Caco-2 (cell line): ENCODE measurements around the gene UGT1A6. TPM values are rescaled to one million over a fixed set of nuclear protein-coding genes. Genes with fewer than 3 reads are reported as not detected.

Experiments used
- BruUV-seq: library from RNA; stranded (reverse); fragments of 400-500 nt; replicated peaks from 2 replicates; lab custom pipeline; 2021; lab: Mats Ljungman, UMichigan
- CTCF ChIA-PET: fragments of 300-600 bp; sonication (Branson Sonifier 250); formaldehyde crosslinking; loops from one replicate; lab custom pipeline; 2022; ENCODE audit warnings: antibody characterized with exemption; lab: Charles Lee
- POLR2A ChIA-PET: fragments of 300-600 bp; sonication (Branson Sonifier 250); formaldehyde crosslinking; loops from one replicate; lab custom pipeline; 2022; ENCODE audit warnings: antibody characterized with exemption; lab: Charles Lee
- DNase-seq, 2 experiments: peaks; one replicate each; pipeline versions ENCODE4 v3.0.0 to v3.0.0-alpha.2; 2020 to 2022
- H3K27me3 ChIP-seq: replicated peaks from 2 replicates; pipeline ENCODE4 v1.6.0; 2011; ENCODE audit warnings: low read length; ENCODE audit not compliant: control insufficient read depth, insufficient read depth
- H3K36me3 ChIP-seq: 2 replicates; pipeline ENCODE4 v1.5.1; 2011; ENCODE audit warnings: low read length; ENCODE audit not compliant: control insufficient read depth, insufficient read depth
- H3K4me1 ChIP-seq: fragments of 250-450 bp; sonication (Bioruptor Pico); 2 replicates; pipeline ENCODE4 v1.5.1; 2020; ENCODE audit warnings: mild to moderate bottlenecking
- H3K4me3 ChIP-seq: 2 replicates; pipeline ENCODE4 v1.5.1; 2011; ENCODE audit warnings: low read depth, mild to moderate bottlenecking, control low read depth, low read length
- H3K9me3 ChIP-seq: fragments of 250-450 bp; sonication (Bioruptor Pico); 2 replicates; pipeline ENCODE4 v1.5.1; 2020; ENCODE audit warnings: mild to moderate bottlenecking, moderate library complexity
- H3K27ac Mint-ChIP-seq: one replicate; pipeline ENCODE4 v1.8.0; 2022; ENCODE audit warnings: mixed read lengths; ENCODE audit not compliant: unreplicated experiment
- H3K27me3 Mint-ChIP-seq: one replicate; pipeline ENCODE4 v1.8.0; 2022; ENCODE audit warnings: mixed read lengths; ENCODE audit not compliant: insufficient read depth, unreplicated experiment
- H3K36me3 Mint-ChIP-seq: one replicate; pipeline ENCODE4 v1.8.0; 2022; ENCODE audit warnings: mild to moderate bottlenecking, mixed read lengths; ENCODE audit not compliant: insufficient read depth, unreplicated experiment
- H3K4me1 Mint-ChIP-seq: one replicate; pipeline ENCODE4 v1.8.0; 2022; ENCODE audit warnings: low read depth, mixed read lengths; ENCODE audit not compliant: unreplicated experiment
- H3K4me3 Mint-ChIP-seq: one replicate; pipeline ENCODE4 v1.8.0; 2022; ENCODE audit warnings: mild to moderate bottlenecking, moderate library complexity, mixed read lengths; ENCODE audit not compliant: unreplicated experiment
- H3K9me3 Mint-ChIP-seq: one replicate; pipeline ENCODE4 v1.8.0; 2022; ENCODE audit warnings: mixed read lengths; ENCODE audit not compliant: unreplicated experiment
- CTCF ChIP-seq, 2 experiments: fragments of 200-600 bp in 1 of 2; IDR thresholded peaks; 1 replicate in 1 of 2; 2 replicates in 1 of 2; pipeline versions ENCODE4 v1.5.1 to v1.8.0; 2011 to 2022; ENCODE audit warnings: antibody characterized with exemption in 1 of 2, control low read depth in 1 of 2, inconsistent platforms in 1 of 2, low read depth in 1 of 2, low read length in 1 of 2, mild to moderate bottlenecking in 1 of 2, moderate library complexity in 1 of 2; ENCODE audit not compliant: insufficient read depth in 1 of 2, severe bottlenecking in 1 of 2, unreplicated experiment in 1 of 2
- intact Hi-C: fragments of 100-400 bp; cut with micrococcal nuclease; formaldehyde crosslinking; loops from one replicate; pipeline ENCODE4 v1.10.0; 2022; ENCODE audit not compliant: unreplicated experiment
- total RNA-seq: library from RNA; stranded (reverse); gene quantifications from 2 replicates; pipeline ENCODE4 v1.2.3, GENCODE V29; 2022

Gene UGT1A6
- total RNA-seq, 1 experiment from 2014 or later = 33.9 TPM

DNA sequence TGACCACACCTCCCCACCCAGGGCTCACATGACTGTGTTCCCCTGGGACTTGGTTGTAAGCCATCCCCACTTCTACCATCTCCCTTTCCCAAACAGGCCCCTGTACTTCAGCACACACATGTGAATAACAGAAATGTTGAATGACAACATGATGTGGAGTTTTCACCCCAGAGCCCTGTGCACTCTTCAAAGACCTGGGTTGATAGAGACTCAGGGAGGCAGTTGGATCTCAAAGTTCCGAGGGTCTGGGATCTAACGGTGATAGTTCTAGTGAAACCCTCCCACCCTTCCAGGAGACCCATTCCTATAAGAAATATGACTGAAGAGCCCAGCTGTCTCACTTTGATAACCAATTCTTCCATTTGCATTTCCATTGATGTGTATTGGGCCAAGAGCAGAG lies 85.3 kb downstream of the UGT1A6 start, which contains the start of gene MROH2A:
Gene MROH2A (plus strand): TSS at position 301 of the 400 bp plus-strand sequence. CDS start 1,029 bp downstream, outside the sequence.
- no peaks in the 10 kb centered on the region for H3K4me1 Mint-ChIP-seq
- Histone ChIP-seq H3K27me3 (no peaks in the 10 kb centered on the region), H3K4me1 (no peaks in the 10 kb centered on the region), H3K9me3 (no peaks in the 10 kb centered on the region), H3K4me3 (no peak within 1 kb of the TSS), H3K36me3 (no peaks in the 10 kb centered on the region)
- H3K27me3 Mint-ChIP-seq = no peaks in the 10 kb centered on the region
- BruUV-seq = no TSS peak
- intact Hi-C loops = no loop called here
- DNase-seq = no peak
- peaks cover 10% of the 10 kb centered on the region for H3K9me3 Mint-ChIP-seq
- no peak for TF ChIP-seq CTCF (IDR thresholded peaks at IDR 0.05; ENCODE audit: insufficient read depth in 1 of 2, low read depth in 1 of 2, low read length in 1 of 2, severe bottlenecking in 1 of 2, unreplicated experiment in 1 of 2)
- no peak within 1 kb of the TSS for H3K4me3 Mint-ChIP-seq
- peaks cover 17% of the 10 kb centered on the region for H3K36me3 Mint-ChIP-seq
- ChIA-PET CTCF (no interaction called here), POLR2A (no interaction called here)
- no peak within 1 kb of the TSS for H3K27ac Mint-ChIP-seq

DNA sequence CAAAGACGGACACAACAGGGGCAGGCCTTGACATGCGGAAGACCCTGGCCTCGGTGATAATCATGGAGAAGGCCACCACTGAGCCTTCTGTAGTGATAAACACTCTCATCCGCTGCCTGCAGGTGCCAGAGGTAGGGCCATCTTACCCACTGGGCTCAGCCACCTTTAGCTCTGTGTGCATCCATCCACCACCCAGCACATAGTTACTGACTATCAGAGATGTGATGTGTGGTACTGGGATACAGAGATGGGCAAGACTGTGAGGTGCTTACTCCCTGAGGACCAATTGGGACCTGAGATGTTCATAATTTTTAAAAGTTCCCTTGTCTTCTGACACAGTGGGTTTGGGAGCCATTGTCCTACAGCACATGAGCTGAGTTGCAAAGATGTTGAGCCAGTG lies 87.0 kb downstream of the UGT1A6 start:
- Histone ChIP-seq H3K4me3 (no peak overlapping the region), H3K27me3 (no peaks in the 10 kb centered on the region), H3K4me1 (no peaks in the 10 kb centered on the region), H3K9me3 (no peaks in the 10 kb centered on the region), H3K36me3 (no peaks in the 10 kb centered on the region)
- TF ChIP-seq CTCF (IDR thresholded peaks at IDR 0.05; ENCODE audit: insufficient read depth in 1 of 2, low read depth in 1 of 2, low read length in 1 of 2, severe bottlenecking in 1 of 2, unreplicated experiment in 1 of 2) = no peak
- Mint-ChIP-seq H3K36me3 (peaks cover 17% of the 10 kb centered on the region), H3K27me3 (no peaks in the 10 kb centered on the region), H3K27ac (no peak overlapping the region), H3K4me3 (no peak overlapping the region), H3K9me3 (peaks cover 10% of the 10 kb centered on the region), H3K4me1 (no peaks in the 10 kb centered on the region)
- intact Hi-C loops = no loop called here
- POLR2A ChIA-PET = no interaction called here
- no TSS peak for BruUV-seq
- no peak for DNase-seq
- CTCF ChIA-PET = no interaction called here

- BruUV-seq = no TSS peak
- Histone ChIP-seq H3K36me3 (no peaks in the 10 kb centered on the region), H3K27me3 (no peaks in the 10 kb centered on the region), H3K4me1 (no peaks in the 10 kb centered on the region), H3K4me3 (no peak overlapping the region), H3K9me3 (no peaks in the 10 kb centered on the region)
- TF ChIP-seq CTCF (IDR thresholded peaks at IDR 0.05; ENCODE audit: insufficient read depth in 1 of 2, low read depth in 1 of 2, low read length in 1 of 2, severe bottlenecking in 1 of 2, unreplicated experiment in 1 of 2) = no peak
- POLR2A ChIA-PET = no interaction called here
- CTCF ChIA-PET = no interaction called here
- Mint-ChIP-seq H3K9me3 (peaks cover 5% of the 10 kb centered on the region), H3K36me3 (peaks cover 10% of the 10 kb centered on the region), H3K4me1 (no peaks in the 10 kb centered on the region), H3K27me3 (no peaks in the 10 kb centered on the region), H3K27ac (no peak overlapping the region), H3K4me3 (no peak overlapping the region)
- DNase-seq = no peak
- intact Hi-C loops = no loop called here
These were observed 88.1 kb downstream of the UGT1A6 start for GRCh38 chr2:233780771-233781170.
